ENCODE measurements around the gene SMAD9.

Gene SMAD9

DNA sequence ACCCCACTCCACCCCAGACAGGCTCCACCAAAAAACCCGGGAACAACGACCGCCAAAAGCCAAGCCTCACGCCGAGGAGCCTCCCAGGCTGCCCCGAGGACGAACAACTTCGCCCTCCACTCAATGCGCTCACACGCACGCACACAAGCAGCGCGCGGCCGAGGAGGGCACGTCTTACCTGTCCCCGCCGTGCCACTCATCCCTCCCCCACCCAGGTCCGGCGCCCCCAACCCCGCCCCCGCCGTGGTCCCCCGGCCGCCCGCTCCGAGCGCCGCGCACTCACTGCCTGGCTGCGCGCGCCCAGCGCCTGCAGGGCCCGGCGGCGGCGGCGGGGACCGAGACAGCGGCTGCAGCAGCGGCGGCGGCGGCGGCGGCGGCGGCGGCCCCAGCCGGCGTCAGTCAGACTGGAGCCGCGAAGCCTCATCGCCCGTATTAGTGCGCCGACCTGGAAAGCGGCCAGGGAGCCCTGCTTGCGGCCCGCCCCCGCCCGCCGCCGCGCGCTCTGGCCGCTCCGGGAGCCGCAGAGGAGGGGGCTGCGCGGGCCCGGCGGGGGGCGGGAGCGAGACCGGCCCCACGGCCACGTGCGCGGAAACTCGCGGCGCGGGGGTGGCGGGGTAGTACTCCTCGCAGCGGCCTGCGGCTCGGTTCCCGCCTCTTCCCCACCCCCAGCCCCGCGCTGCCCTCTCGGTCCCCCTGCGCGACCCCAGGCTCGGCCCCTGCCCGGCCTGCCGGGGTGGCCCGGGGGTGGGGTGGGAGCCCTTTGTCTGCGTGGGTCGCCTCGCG is at the start of gene SMAD9:
TSS of gene SMAD9 (minus strand) at position 406 of the 783 bp plus-strand sequence. CDS start 40,549 bp downstream, outside the sequence.
- peak; percentile 88 for DNase-seq

DNA sequence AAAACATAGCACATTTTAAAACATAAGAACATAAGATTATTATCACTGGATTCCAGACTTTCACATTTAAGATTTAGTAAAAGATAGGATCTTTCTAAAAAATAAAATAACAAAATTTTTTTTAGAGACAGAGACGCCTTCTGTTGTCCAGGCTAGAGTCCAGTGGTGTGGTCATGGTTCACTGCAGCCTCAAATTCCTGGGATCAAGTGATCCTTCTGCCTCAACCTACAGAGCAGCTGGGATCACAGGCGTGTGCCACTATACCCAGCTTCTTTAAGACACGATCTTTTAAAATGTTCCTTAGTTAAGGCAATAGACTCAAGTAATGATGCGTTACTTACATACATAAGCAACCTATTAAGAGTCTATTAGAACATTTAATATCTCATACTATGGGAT is 46.4 kb upstream of the SMAD9 start:
- no peak for DNase-seq

- DNase-seq: no peak
These were observed 45.7 kb upstream of the SMAD9 start for GRCh38 chr13:36965767-36966166.

DNA sequence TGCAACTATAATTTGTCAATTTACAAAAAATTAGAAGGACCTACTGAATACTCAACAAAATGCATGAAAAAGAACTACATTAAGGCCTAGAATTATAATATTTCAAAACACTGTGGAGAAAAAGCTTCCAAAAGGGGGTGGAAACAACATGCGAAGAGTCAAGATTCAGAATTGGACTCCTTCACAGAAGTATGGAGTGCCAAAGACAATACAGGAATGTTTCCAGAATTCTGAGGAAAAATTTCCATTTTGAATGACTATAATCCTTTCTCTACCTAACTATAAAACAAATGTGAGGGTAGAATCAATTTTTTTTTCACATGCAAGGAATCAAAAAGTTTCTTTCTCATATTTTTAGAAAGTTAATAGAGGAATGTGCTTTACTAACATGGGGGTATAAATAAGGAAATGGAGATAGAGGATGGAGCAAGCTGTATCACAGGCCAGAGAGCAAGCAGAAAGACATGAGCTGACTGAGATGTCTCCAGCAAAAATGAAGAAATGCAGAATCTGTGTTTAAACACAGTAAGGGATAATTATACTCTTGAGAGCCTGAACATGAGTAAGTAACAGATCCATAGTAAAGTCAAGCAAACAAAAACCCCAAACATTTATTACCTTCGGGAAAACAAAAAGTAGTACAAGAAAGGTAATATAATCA is 39.5 kb upstream of the SMAD9 start:
- DNase-seq: no peak

DNA sequence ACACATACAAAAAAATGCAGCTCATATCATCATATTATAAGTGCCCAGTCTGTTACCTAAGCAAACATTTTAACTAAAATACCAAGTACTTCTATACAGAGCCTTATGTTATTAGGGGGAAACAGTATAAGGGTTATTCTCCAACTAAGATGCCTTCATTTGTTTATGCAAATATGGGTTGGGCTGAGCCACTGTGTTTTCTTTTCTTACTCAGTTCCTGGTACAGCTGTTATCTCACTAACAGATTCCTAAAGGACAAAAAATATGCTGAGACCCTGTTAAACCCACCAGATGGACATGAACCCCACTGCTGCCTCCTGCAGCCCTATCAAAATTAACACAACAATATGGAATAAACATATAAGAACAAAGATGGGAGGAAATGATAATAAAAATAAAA is 34.5 kb upstream of the SMAD9 start:
- no peak for DNase-seq

- DNase-seq: no peak
These were observed 30.9 kb upstream of the SMAD9 start for GRCh38 chr13:36950920-36951319.

- DNase-seq: no peak
These were observed 30.3 kb upstream of the SMAD9 start for GRCh38 chr13:36950330-36950729.

- DNase-seq: no peak
These were observed 25.0 kb upstream of the SMAD9 start for GRCh38 chr13:36945078-36945477.

- DNase-seq: no peak
These were observed 5.6 kb upstream of the SMAD9 start for GRCh38 chr13:36925603-36926002.

- DNase-seq: no peak
These were observed 4.0 kb upstream of the SMAD9 start for GRCh38 chr13:36924001-36924400.

GRCh38 chr13:36921631-36922301 is 1.7 kb upstream of the SMAD9 start:
- DNase-seq: no peak

- DNase-seq: no peak
These were observed 663 bp upstream of the SMAD9 start for GRCh38 chr13:36920616-36921185.

- DNase-seq: peak; percentile 75
These were observed 736 bp downstream of the SMAD9 start for GRCh38 chr13:36919171-36919832.

- DNase-seq: peak; percentile 56
These were observed 1.5 kb downstream of the SMAD9 start for GRCh38 chr13:36918246-36919131.

DNA sequence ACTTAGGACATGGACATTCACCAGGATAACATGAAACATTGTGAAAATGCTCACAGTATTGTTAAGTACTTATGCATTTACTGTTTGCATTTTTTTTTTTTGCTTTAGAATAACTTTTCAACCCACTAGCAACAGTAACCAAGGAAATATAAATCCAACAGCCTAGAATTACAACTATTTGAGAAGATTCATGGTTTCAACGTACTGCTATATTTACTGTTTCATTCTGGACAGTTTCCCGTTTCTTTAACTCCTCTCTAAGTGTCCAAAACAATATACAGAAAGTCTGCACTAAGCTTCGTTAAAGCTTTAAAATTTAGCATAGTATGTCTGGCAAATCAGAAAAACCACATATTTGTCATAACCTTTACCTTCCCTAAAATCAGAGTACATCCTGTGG is 2.7 kb downstream of the SMAD9 start:
- no peak for DNase-seq

DNA sequence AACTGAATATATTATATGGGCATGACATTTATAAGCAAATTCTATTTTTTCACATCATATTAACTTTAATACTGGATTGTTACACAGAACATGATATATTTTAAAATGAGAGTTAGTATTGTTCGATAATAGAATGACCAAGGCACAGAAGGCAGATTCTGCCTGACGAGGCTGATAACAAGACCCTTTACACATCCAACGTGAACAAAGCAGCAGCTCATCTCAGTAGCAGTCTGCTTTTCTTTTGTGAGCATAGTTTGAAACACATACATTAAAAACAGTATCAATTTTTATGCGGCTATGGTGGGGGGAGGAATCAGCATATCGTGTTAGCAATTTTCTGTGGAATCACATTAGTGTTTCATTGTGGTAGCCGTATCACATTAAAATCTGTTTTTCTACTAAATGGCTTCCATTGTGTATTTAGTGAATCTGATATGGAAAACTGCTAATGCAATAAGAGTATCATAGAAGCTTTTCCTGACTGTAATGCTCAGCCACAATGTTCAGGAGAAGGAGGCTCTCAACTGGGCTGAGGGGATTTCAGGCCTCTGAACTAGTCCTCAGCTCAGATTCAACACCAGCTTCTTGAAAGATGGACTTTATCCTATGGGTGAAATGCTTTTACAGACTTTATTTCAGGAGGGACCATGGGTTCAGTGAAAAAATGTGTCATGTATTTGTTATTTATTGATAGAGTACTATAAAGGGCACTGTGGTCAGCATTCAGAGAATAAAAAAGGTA is 4.0 kb downstream of the SMAD9 start:
- DNase-seq: no peak

DNA sequence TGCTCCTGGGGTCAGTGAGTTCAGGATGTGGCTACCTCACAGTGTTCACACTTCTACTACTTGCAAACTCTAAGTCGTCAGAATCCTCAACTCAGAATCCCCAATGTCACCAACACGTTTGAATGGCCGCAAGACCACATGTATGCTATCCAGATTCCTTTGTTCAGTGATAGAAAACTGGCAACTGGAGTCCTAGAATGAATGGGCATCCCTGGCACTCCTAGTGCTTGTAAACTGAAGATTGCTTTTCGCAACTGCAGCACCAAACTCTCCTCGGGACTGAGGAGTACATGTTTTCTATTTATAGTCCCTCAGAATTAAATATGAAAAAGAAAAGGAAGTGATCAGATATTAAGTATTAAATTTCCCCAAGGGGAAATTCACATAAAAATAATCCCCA is 4.9 kb downstream of the SMAD9 start:
- DNase-seq: no peak

GRCh38 chr13:36914648-36915047 is 5.4 kb downstream of the SMAD9 start:
- DNase-seq: no peak

GRCh38 chr13:36913463-36913862 is 6.6 kb downstream of the SMAD9 start:
- DNase-seq: no peak

- DNase-seq: no peak
These were observed 7.1 kb downstream of the SMAD9 start for GRCh38 chr13:36912973-36913372.

DNA sequence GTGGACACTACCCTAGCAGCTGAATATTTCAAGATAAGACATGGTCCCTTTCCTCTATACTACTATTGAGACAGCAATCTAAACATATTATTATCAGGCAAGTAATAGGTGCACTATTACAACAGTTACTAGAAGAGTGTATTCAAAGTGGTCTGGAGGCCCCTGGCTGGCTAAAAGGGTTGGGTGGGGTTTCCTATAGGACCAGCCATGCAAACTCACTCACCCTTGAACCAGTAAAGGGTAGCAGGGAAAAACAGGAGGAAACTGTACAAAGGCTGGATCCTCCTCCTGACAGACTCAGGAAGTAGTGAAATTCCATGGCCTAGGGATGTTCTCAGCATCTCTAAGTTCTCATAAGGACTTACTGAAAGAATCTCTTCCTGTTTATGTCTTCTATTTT is 7.7 kb downstream of the SMAD9 start:
- DNase-seq: no peak
